Measurements from ENCODE around the gene KRTAP4-4.
"Not testable (repeated sequence)": the region's sequence is repeated elsewhere in the genome, so short reads cannot be mapped to it uniquely, and the experiment has no call there.

Gene KRTAP4-4

DNA sequence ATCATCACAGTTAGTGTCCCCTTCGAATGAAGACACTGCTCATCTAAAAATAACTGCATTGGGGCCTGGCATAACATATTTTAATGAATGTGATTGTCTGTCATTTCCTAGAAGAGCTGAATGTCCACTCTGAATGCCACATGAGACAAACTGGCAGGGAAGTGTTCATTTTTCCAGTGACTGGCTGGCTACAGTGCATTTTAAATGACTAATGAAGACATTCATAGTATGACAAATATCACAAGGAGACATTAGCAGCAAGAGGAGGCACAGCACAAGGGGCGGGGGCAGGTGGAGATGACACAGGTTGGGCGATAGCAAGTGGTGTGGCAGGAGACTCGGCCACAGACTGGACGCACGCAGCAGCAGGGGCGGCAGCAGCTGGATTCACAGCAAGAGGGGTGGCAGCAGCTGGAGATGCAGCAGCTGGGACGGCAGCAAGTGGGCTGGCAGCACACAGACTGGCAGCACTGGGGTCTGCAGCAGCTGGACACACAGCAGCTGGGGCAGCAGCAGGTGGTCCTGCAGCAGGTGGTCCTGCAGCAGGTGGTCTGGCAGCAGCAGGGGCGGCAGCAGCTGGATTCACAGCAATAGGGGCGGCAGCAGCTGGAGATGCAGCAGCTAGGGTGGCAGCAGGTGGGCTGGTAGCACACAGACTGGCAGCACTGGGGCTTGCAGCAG, 11.4 kb downstream of the KRTAP4-4 start:
- DNase-seq (ENCODE audit: low read depth, low spot score) = not testable (repeated sequence)

DNA sequence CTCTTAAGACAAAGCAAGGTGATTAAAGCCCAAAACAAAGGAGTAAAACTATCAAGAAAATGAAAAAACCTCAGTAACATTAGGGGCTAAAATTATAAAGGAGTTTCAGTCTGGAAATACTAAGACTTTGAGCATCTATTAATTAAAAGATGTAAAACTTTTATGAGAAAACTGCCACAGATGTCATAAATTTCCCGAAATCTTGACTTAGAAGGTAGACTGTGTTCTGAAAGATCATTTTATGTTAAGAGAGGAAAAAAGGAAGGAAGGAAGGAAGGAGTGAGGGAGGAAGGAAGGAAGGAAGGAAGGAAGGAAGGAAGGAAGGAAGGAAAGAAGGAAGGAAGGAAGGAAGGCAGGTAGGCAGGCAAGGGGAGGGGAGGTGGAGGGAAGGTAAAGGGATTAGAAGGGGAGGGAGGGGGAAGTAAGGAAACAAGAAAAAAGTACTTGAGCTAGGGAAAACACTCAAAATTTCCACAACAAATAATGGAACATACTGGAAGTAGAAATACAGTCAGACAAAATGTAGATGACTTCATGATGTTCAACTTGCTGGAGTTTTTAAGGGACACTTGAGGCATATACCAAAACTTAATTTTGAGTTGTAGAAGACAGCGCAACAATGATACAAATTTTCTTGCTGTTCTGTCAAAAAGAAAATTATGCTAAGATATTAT, 12.9 kb downstream of the KRTAP4-4 start:
- DNase-seq (ENCODE audit: low read depth, low spot score) = no peak

DNA sequence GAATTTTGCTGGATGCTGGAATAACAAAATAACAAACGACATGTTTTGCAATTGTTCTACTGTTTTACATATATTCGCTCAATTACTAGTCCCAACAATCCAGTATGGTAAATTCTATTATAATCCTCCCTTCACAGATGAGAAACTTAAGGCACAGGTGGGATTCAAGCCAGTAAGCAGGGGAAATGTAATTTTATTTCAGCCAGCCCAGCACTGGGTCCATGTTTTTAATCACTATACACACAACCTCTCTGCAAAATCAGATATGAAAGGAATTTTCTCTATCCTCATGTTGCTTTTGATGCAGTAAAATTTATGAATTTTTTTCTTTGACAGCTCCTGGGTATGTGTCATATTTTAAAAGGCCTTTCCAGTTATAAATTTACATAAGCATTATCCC, 15.3 kb downstream of the KRTAP4-4 start:
- no peak for DNase-seq (ENCODE audit: low read depth, low spot score)

DNA sequence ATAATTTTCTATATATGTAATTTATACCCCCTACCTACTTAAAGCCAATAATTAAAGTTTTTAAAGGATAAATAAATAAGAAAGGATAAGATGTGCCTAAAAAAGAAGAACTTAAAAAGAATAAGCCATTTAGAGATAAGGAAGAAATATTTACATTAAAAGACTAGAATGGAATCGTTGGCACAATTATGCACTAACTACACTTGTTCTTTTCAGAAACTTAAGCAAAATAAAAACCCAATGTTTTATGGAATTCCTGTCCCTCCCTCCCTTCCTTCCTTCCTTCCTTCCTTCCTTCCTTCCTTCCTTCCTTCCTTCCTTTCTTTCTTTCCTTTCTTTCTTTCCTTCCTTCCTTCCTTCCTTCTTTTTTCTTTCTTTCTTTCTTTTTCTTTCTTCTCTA, 15.7 kb downstream of the KRTAP4-4 start:
- no peak for DNase-seq (ENCODE audit: low read depth, low spot score)

DNA sequence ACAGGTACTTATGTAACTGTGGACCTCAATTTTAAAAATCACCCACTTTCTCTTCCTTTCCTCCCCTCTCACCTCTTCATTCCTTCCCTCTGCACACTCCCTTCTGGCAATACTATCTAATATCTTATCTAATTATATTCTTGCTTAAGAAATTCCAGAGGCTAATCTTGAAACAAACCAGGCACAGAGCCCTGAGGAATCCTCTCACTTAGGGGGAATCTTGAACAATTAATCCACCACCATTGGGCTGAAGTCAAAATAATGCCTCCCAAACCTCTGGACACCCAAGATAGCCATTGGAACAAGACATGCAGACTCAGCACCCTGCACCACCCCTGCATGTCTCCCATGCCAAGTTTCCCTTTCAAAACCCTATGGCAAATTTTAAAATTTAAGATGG, 19.2 kb downstream of the KRTAP4-4 start:
- no peak for DNase-seq (ENCODE audit: low read depth, low spot score)

DNA sequence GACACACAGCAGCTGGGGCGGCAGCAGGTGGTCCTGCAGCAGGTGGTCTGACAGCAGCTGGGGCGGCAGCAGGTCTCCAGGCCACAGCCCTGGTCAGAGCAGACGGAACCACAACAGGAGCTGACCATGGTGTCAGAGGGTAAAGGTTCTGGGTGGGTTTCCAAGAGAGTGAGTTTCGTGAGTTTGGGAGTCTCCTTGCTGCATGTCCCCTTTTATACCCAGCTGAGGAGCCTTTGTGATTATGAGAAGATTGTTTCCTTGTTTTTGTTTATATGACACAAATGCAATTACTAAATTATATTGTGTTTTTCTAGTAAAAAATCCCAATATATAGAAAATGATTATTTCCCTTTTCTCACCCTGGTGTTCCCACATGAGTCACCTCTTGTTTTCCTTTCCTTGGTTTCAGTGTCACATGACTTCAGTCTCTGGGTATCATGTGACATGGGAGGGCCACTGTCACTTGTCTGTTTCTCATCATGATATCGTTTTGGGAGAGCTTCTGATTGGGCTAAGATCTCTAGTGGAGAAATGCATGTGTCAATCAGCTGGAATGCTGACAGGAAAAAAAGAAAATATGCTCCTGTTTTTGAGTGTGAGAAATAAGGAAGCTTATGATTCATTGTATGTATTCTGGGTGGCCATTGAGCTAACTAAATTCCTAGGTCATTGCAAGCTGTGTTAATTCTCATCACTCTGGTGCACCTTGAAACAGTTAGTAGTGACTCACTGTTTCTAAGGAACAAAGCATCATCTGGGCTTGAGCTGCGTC, 20.0 kb downstream of the KRTAP4-4 start, which contains the start of gene KRTAP4-6:
Gene KRTAP4-6 (minus strand): TSS at position 185 of the 772 bp plus-strand sequence. CDS start 57 bp downstream, at position 128.
- peak; percentile 44 for DNase-seq (ENCODE audit: low read depth, low spot score)

DNA sequence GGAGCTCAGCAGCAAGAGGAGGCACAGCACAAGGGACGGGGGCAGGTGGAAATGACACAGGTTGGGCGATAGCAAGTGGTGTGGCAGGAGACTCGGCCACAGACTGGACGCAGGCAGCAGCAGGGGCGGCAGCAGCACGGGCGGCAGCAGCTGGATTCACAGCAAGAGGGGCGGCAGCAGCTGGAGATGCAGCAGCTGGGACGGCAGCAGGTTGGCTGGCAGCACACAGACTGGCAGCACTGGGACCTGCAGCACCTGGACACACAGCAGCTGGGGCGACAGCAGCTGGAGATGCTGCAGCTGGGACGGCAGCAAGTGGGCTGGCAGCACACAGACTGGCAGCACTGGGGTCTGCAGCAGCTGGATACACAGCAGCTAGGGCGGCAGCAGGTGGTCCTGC, 20.7 kb downstream of the KRTAP4-4 start:
- not testable (repeated sequence) for DNase-seq (ENCODE audit: low read depth, low spot score)

DNA sequence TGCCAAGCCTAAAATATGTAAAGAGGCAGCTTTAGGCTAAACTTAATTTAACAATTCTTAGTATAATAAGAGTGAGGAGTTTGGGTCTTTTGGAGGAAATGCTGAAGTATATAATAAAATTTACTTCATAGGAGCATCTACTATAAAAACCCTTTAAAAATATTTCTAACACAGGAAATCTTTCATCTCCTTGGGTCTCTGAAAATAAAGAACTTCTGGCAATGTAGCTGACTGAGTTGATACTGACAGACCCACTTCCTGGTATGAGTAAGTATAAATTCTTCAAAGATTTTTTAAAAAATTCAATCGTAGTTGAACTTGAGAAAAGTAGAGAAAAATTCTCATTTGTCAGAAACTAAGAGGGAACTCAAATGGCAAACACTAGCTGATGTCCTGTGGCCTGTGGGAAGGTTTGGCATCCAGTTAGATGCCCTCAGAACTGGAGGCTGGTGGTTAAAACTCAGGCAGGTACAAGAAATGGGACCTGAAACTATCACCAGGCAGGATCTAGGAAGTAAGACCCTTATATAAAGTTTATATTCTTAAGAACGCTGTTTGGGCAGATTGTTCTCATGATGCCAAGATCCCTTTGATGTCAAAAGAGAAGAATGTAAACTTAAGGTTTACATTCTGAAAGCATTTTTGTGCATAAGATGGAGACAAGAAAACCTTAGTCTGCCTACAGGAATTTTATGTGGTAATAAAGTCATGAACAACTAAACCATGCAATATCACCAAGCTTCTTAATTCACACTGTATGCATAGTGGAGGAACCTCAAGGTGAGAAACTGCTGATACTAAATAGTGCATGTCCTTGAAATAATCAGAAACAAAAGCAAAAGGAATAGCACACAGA, 26.4 kb downstream of the KRTAP4-4 start:
- no peak for DNase-seq (ENCODE audit: low read depth, low spot score)

DNA sequence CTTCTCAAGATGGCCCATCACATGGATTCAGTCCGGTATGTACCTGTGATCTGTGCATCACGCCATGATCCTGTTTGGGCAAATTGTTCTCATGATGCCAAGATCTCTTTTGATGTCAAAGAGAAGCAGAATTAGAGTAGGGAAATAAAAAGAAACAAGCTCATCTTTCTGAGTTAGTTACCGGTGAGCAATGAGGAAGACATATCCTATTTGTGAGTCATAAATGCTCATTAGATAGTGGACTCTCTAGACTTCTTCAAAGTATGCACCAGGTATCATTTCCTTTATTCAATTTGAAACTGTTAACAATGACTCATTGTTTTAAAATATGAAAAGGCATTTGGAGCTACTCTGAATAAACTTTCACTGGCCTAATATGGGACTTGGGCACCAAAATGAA, 28.6 kb downstream of the KRTAP4-4 start:
- no peak for DNase-seq (ENCODE audit: low read depth, low spot score)

DNA sequence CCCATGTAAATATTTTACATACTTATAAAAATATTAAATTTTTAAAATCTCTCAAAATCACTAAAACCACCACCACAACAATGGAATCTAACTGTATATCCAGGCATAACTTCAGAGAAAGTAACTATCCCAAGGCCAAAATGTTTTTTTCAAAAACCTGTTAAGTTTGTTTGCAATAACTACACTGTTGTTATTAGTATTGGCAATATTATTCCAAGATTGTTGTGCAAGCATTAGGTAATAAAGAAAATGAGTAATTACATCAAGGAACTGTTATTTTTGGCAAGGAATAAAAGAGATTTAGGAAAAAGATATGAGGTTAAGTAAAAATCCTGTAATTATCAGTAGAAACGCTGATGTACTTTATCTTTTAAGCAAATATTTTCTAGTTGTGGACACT, 33.2 kb downstream of the KRTAP4-4 start:
- DNase-seq (ENCODE audit: low read depth, low spot score) = no peak

DNA sequence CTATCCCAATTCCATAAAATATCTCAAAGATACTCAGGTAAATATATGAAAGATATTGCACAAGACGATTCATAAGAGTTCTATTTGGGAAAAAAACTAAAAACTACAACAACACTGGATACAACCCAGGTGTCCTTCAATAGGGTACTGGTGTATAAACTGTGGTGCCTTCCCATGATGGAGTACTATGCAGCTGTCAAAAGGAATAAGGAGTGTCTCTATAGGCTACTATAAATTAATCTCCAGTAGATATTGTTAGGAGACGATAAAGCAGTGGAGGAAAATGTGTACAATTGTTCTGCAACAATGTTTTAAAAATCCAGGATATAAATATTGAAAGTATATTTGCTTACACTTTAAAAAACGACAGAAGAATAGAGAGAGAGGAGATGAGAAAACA, 34.1 kb downstream of the KRTAP4-4 start:
- DNase-seq (ENCODE audit: low read depth, low spot score) = no peak

DNA sequence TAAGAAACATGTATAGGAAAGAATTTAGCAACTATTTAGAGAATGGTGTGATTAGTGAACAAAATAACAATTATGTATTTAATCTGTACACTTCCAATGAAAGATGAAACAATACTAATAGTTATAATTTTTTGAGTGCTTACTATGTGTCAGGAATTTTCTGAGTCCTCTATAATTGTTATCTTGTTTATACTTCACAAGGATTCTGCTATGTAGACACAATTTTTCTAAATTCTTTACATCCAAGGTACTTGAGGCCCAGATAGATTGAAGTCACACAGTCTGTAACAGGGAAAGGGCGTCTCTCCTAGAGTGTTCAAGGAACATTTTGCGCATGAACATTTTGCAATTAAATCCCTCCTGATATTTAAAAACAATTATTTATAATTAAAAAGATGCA, 35.5 kb downstream of the KRTAP4-4 start:
- DNase-seq (ENCODE audit: low read depth, low spot score) = no peak

DNA sequence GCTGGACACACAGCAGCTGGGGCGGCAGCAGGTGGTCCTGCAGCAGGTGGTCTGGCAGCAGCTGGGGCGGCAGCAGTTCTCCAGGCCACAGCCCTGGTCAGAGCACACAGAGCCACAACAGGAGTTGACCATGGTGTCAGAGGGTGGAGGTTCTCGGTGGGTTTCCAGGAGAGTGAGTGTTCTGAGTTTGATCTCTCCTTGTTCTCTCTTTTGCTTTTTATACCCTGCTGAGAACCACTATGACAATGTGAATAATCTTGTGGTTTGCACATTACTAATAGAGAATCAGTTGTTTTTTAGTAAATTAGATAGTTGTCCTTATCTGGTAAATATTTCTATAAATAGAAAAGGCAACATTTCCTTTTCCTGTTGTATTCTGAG, 36.6 kb downstream of the KRTAP4-4 start, which contains the start of gene KRTAP4-12:
Gene KRTAP4-12 (minus strand): TSS at position 192 of the 381 bp plus-strand sequence. CDS start 60 bp downstream, at position 132.
- not testable (repeated sequence) for DNase-seq (ENCODE audit: low read depth, low spot score)

DNA sequence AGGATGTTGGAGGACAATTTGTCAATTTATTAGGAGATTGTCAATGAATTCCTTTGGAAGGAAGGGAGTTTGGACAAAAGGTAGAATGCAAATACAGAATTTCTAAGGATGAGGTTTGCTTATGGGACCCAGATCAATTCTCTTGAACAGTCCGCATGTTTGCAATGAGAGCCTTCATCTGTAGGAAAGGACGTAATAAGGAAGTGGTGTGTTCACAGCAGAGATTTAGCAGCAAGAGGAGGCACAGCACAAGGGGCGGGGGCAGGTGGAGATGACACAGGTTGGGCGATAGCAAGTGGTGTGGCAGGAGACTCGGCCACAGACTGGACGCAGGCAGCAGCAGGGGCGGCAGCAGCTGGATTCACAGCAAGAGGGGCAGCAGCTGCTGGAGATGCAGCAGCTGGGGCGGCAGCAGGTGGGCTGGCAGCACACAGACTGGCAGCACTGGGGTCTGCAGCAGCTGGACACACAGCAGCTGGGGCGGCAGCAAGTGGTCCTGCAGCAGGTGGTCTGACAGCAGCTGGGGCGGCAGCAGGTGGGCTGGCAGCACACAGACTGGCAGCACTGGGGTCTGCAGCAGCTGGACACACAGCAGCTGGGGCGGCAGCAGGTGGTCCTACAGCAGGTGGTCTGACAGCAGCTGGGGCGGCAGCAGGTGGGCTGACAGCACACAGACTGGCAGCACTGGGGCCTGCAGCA, 37.1 kb downstream of the KRTAP4-4 start:
- DNase-seq (ENCODE audit: low read depth, low spot score) = not testable (repeated sequence)

DNA sequence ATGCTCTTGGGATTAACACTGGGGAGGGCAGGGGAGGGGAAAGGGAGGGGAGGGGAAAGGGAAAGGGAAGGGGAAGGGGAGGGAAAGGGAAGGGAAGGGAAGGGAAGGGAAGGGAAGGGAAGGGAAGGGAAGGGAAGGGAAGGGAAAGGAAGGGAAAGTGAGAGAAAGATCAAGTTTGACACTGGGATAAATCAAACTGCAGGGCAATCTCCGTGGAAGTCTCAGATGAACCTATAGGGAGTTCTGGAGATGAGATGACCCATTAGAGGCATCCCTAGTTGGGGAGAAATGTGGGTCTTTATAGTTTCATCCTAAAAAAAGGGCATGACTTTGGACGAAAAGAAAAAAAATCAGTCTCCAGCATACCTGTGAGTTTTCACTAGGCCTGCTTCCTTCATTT, 38.8 kb downstream of the KRTAP4-4 start:
- DNase-seq (ENCODE audit: low read depth, low spot score) = no peak

DNA sequence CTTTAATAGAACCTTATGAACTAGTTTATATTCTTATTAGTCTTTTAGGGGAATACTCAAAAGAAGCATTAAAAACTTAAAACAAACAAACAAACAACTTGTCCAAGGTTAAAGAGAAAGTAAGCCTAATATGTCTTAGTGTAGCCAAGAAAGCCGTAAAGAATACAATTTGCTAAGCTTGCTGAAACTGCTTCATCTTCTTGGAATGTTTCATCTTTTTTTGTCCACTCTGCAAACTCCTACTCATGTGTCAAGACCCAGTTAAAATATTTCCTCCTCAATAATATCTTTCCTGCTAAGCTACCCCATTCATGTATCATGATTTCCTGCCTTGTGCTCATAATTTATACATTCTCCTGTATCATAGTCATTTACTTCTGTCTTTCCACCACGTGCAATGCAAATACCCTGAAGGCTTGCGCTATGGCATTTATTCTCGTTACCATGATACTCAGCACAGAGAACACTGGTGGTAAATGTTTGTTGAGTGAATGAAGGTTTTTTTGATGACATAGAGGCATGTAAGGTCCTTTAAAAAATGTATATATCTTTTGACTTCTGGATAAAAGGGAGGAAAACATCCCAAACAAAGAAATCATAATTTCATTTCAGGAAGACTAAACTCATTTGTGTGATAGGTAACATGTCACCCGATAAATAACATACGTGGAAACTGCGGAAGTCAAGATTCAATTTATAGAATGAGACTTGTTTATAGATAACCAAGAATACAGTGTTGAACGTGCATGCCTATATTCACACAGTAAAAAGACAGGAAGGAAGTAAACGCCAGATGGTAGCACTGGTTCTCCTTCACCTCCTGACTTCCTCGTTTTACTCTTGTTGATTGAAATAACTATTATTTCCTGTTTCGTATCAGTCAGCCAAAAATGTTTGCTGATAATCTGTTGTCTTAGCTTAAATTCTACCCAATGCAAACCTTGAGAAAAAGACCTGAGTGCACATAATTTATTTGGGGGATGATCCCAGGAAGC, 40.6 kb downstream of the KRTAP4-4 start:
- DNase-seq (ENCODE audit: low read depth, low spot score) = not testable (repeated sequence)

DNA sequence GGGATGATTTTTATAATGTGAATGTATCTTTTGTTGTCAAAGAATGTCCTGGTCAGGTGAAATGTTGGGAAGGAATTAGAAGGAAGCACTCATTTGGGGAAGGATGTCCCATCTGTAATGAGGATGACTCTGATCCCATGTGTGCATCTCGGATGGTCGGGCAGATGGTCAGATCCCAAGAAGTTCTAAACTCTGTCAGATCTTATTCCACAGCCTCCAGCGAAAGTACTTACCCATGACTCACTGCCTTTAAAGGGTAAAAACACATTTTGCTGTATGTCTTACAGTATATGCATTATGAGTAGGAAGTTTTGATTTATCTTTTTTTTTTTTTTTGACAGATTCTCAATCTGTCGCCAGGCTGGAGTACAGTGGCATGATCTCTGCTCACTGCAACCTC, 41.8 kb downstream of the KRTAP4-4 start:
- no peak for DNase-seq (ENCODE audit: low read depth, low spot score)

DNA sequence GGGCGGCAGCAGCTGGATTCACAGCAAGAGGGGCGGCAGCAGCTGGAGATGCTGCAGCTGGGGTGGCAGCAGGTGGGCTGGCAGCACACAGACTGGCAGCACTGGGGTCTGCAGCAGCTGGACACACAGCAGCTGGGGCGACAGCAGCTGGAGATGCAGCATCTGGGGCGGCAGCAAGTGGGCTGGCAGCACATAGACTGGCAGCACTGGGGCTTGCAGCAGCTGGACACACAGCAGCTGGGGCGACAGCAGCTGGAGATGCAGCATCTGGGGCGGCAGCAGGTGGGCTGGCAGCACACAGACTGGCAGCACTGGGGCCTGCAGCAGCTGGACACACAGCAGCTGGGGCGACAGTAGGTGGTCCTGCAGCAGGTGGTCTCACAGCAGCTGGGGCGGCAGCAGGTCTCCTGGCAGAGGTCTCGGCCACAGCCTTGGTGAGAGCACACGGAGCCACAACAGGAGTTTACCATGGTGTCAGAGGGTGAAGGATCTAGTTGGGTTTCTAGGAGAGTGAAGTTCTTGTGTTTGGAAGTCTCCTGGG, 42.6 kb downstream of the KRTAP4-4 start, which contains the start of gene KRTAP4-11:
Gene KRTAP4-11 (minus strand): TSS at position 528 of the 541 bp plus-strand sequence. CDS start 58 bp downstream, at position 470.
- DNase-seq (ENCODE audit: low read depth, low spot score) = not testable (repeated sequence)

DNA sequence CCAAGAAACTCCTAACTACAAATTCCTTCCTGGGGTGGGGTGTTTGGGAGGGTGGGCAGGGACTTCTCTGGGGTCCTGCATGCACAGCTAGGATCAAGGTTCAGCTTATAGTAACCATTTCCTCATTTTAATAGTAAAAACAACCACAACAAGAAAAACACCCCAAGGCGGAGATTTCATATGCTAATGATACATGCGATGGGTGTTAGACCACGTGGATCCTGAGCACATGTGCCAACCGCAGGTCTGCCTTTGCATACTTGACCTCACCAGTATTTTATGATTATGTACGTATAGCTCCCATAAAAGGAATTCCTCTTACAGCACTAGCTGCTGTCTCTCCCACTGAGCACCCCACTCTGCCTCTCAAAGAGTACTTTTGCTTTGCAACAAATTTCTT, 44.3 kb downstream of the KRTAP4-4 start:
- no peak for DNase-seq (ENCODE audit: low read depth, low spot score)
